KOPT-K1 (cell line): Measurements from ENCODE around the gene PRSS21.
A peak's percentile ranks its signal among the peaks of the same experiment; 100 is the strongest.

Source experiments
- H3K27ac ChIP-seq: fragments of 200-600 bp; sonication (generic); 2 replicates; pipeline ENCODE4 v1.5.1; 2016; ENCODE audit warnings: antibody characterized with exemption, mild to moderate bottlenecking, low read depth, low read length; ENCODE audit not compliant: poor library complexity, severe bottlenecking
- H3K36me3 ChIP-seq: fragments of 200-600 bp; sonication (generic); 2 replicates; pipeline ENCODE4 v1.5.1; 2017; ENCODE audit warnings: antibody characterized with exemption, mild to moderate bottlenecking, low read length, moderate library complexity; ENCODE audit not compliant: insufficient read depth
- H3K9me3 ChIP-seq: fragments of 200-600 bp; sonication (generic); 2 replicates; pipeline ENCODE4 v1.5.1; 2017; ENCODE audit warnings: antibody characterized with exemption, low read length, mild to moderate bottlenecking; ENCODE audit not compliant: insufficient read depth, poor library complexity, severe bottlenecking

Gene PRSS21, protein sequence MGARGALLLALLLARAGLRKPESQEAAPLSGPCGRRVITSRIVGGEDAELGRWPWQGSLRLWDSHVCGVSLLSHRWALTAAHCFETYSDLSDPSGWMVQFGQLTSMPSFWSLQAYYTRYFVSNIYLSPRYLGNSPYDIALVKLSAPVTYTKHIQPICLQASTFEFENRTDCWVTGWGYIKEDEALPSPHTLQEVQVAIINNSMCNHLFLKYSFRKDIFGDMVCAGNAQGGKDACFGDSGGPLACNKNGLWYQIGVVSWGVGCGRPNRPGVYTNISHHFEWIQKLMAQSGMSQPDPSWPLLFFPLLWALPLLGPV

DNA sequence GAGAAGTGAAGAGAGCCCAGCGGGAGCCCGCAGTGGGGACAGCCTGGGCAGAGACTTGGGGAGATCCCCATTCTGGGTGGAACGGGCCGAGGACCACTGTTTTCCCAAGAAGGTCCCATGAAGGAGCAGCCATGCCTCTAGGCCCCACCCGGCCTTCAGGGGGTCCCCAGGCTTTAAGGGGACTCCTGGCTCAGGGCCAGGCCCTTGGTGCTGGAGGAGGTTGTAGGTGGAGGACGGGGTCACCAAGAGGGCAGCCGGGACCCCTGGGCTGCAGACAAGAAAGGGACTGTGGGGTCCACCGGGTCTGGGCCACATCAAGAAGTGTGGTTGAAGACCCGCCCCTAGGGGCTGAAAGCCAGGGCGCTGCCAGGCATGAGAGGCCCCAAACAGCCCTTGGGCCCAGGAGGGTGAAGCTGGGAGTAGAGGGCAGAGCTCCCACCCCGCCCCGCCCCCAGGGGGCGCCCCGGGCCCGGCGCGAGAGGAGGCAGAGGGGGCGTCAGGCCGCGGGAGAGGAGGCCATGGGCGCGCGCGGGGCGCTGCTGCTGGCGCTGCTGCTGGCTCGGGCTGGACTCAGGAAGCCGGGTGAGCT, at the start of gene PRSS21:
TSS of gene PRSS21 (plus strand) at position 487 of the 589 bp plus-strand sequence. CDS start at position 519, 32 bp downstream.
- H3K36me3 ChIP-seq: peaks cover 3% of the 10 kb centered on the region; the same call in 1 of the 2 replicates
- H3K9me3 ChIP-seq: no peaks in the 10 kb centered on the region
- H3K27ac ChIP-seq: peak within 1 kb of the TSS; percentile 70

DNA sequence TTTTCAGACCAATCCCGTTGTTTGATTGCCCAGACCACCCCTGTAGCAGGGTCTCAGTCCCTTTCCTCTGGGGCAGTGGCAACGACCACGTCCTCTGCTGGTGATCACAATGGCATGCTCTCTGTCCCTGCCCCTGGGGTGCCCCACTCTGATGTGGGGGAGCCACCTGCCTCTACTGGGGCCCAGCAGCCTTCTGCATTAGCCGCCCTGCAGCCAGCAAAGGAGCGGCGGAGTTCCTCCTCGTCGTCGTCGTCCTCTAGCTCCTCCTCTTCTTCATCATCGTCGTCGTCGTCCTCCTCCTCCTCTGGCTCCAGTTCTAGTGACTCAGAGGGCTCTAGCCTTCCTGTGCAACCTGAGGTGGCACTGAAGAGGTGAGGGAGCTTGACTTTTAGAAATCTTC, 49.1 kb upstream of the PRSS21 start:
- no peak overlapping the region for H3K27ac ChIP-seq
- peaks cover 100% of the 10 kb centered on the region for H3K36me3 ChIP-seq
- H3K9me3 ChIP-seq: no peaks in the 10 kb centered on the region

- H3K36me3 ChIP-seq: peaks cover 100% of the 10 kb centered on the region
These were observed 48.5 kb upstream of the PRSS21 start for GRCh38 chr16:2768403-2769089.

DNA sequence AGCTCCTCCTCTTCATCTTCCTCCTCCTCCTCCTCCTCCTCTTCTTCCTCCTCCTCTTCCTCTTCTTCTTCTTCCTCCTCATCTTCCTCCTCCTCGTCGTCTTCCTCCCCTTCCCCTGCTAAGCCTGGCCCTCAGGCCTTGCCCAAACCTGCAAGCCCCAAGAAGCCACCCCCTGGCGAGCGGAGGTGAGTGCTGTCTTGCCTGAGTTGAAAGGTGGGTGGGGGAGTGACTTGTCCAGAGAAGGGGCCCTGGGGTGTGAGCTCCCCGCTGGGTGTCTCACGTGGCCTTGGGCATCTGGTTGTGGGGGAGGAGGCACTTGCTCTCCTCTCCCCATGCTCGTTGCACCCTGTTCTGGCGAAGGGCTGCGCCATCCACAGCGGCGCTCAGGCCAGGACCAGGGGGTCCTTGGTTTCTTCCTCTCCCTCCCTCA, 47.9 kb upstream of the PRSS21 start:
- Histone ChIP-seq H3K36me3 (peaks cover 100% of the 10 kb centered on the region), H3K9me3 (no peaks in the 10 kb centered on the region), H3K27ac (no peak overlapping the region)

More at GRCh38 chr16:2768403-2769089, 48.5 kb upstream of the PRSS21 start:
- H3K9me3 ChIP-seq: no peaks in the 10 kb centered on the region
- no peak overlapping the region for H3K27ac ChIP-seq

GRCh38 chr16:2769675-2770056, 47.4 kb upstream of the PRSS21 start:
- Histone ChIP-seq H3K36me3 (peaks cover 100% of the 10 kb centered on the region), H3K27ac (no peak overlapping the region), H3K9me3 (no peaks in the 10 kb centered on the region)

- no peak overlapping the region for H3K27ac ChIP-seq
- H3K9me3 ChIP-seq: no peaks in the 10 kb centered on the region
- peaks cover 100% of the 10 kb centered on the region for H3K36me3 ChIP-seq
These were observed 46.7 kb upstream of the PRSS21 start for GRCh38 chr16:2770057-2770951.

GRCh38 chr16:2771496-2772402, 45.3 kb upstream of the PRSS21 start:
- Histone ChIP-seq H3K36me3 (peaks cover 89% of the 10 kb centered on the region), H3K9me3 (no peaks in the 10 kb centered on the region), H3K27ac (no peak overlapping the region)

DNA sequence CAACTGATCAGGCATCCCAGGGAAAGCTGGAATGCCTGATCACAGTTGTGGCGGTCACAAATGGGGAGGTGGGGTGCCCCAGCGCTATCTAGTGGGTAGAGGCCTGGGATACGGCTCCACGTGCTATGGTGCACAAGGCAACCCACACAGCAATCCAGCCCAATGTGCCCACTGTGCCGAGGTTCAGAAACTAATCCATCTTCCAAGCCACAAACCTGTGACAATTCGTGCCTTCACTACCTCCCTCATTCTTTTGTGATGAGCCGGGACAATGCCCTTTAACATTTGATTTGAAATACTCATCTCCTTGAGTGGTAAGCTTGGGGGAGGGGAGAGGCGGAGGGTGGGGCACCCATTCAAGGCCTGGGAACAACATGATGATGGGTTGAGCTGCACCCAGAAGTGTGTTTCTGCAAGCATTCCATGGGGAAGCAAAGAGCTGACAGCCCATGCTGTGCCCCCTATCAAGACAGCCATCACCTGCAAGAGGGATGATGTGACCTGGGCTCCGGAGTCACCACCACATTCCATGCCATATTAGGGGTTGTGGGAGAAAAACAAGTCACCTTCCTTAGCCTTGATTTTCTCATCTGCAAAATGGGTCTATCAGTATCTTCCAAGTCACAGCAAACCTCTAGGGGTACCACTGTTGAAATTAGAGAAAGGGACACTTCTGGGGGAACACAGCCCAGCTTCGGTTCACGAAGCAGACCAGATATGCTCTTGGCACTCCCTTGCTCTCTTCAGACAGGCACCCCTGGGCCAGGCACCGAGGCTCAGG, 43.7 kb upstream of the PRSS21 start:
- Histone ChIP-seq H3K9me3 (no peaks in the 10 kb centered on the region), H3K27ac (no peak overlapping the region), H3K36me3 (peaks cover 72% of the 10 kb centered on the region)

DNA sequence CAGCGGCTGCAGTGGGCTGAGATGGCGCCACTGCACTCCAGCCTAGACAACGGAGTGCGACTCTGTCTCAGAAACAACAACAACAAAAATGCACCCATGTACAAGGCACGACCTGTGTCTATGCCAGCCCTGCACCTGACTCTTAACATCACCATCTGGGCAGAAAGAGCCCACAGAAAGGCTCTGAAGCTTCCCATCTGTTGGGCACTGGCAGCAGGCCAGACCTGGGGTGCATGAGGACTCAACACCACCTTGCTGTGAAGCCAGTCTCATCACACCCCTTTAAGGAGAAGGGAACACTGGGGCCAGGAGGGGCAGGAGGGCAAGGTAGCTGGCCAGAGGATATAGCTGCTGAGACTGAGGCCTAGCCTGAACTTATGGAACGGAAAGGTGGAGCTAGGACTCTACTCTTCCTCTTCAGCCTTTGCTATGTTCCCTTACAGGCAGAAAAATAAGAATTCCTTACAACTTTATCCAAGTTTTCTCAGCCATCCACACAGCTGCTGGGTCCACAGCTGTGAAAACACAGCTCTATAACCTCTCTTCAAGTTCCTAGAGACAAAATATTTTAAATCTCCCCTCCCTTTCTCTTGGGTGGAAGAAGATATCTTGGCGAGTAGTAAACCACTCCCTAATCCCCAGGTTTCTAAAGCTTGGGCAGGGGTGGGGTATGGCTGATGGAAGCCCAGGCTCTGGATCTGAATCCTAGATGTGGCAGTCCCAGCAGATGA, 42.7 kb upstream of the PRSS21 start:
- H3K36me3 ChIP-seq: peaks cover 63% of the 10 kb centered on the region
- H3K27ac ChIP-seq: no peak overlapping the region
- no peaks in the 10 kb centered on the region for H3K9me3 ChIP-seq

DNA sequence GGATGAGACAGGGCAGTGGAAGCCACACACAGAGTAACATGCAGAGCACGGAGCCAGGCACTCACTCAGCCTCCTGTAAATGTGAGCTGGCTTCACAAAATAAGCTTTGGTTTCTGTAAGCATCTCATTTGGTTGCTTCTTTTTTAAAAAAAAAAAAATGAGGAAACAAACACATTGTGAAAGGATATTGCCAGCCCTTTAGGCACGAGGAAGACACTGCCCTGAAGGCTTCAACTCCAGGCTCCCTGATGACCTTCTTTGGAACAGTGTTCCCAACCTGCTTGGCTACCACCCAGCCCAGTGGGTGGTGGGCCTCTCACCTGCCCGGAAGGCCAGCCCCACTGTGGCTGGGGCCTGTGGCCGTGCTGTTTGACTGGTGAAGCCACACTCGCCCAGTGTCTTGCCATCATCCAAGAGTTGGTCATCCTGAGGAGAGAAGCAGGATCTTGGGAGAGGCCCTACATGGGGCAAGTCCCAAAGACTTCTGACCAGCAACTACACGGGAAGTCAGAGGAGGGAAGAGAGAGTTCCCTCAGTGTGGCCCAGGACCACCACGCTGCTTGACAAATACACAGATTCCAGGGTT, 41.8 kb upstream of the PRSS21 start:
- no peak overlapping the region for H3K27ac ChIP-seq
- peaks cover 54% of the 10 kb centered on the region for H3K36me3 ChIP-seq
- no peaks in the 10 kb centered on the region for H3K9me3 ChIP-seq

DNA sequence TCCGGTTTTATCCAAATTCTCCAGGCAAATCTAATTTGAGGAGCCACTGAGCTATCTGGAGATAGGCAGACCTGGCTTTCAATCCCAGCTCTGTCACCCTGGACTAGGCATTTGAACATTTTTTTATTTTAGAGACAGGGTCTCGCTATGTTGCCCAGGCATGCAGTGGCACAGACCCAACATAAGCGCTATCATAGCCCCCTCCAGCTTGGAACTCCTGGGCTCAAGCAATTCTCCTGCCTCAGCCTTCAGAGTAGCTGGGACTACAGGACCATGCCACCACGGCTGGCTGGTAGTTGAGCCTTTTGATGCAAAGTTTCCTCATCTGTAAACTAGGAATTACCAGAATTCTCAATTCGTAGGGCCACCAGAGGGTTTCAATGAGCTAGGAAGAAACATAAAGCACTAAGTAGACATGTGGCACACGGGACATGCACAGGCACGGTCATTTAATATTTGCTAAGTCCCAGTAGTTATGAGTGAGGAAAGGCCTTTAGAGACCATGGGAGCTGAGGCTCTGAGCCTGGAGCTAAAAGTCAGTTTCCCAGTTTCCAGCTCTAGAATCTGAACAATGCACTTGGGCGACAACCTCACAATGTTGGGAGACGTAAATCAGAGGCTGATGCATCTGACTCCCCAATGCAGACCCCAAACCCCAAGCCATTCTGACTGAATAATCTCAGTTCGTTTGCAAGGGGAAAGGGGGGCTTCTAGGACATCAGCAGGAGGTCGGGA, 41.1 kb upstream of the PRSS21 start:
- peaks cover 47% of the 10 kb centered on the region for H3K36me3 ChIP-seq
- H3K27ac ChIP-seq: peak overlapping the region; percentile 100
- no peaks in the 10 kb centered on the region for H3K9me3 ChIP-seq

GRCh38 chr16:2776500-2777139, 40.4 kb upstream of the PRSS21 start:
- Histone ChIP-seq H3K27ac (peak overlapping the region; percentile 100), H3K36me3 (peaks cover 40% of the 10 kb centered on the region)

More at GRCh38 chr16:2776500-2777139, 40.4 kb upstream of the PRSS21 start:
- H3K9me3 ChIP-seq: no peaks in the 10 kb centered on the region
